H4 (cell line): ENCODE data around the gene RBM7. TPM values are rescaled to one million over a fixed set of nuclear protein-coding genes. Genes with fewer than 3 reads are reported as not detected.

Source experiments
- DNase-seq: peaks from one replicate; pipeline ENCODE4 v3.0.0-alpha.2; 2015; ENCODE audit warnings: low spot score
- total RNA-seq: library from RNA; depleted of rRNA; stranded (reverse); fragments of >200 nt; shearing (Covaris generic); gene quantifications from 2 replicates; pipeline ENCODE4 v1.2.3, GENCODE V29; 2014; rRNA removed

The RBM7 gene
- total RNA-seq, 1 experiment from 2014 or later = 55.1 TPM

DNA sequence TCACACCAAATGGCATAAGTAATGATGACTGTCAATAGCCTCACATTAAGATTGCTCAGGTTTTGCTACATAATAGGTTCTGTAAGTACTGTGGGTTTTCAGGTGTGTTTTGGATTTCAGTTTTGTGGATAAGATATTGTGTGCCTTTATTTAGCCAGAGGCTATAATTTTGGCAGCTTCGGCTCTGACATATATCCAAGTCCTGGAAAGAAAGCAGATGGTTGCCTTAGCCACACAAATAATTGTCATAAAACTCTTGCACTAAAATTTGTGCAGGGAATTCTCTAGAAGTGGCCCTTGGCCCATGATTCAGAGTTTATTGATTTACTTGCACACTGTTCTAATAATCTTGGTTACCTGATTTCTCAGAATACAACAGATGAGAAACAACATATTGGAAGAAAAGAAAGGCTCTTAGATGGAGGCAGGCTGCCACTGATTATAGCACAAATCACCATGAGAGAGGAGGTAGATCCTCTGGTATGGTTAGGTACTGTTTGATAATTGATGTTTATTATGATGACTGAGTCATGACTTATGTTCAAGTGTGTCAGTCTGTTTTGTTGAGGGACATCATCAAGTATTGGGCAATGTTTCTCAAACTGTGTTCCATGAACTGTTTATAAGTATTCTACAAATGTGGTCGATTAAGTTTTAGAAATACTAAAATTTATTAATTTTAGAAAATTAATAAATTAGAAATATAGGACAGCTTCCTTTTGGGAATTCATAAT, 48.5 kb downstream of the RBM7 start:
- DNase-seq = no peak

DNA sequence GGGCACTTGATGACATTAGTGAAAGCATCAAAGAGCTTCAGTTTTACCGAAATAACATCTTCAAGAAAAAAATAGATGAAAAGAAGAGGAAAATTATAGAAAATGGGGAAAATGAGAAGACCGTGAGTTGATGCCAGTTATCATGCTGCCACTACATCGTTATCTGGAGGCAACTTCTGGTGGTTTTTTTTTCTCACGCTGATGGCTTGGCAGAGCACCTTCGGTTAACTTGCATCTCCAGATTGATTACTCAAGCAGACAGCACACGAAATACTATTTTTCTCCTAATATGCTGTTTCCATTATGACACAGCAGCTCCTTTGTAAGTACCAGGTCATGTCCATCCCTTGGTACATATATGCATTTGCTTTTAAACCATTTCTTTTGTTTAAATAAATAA, 49.4 kb downstream of the RBM7 start:
- no peak for DNase-seq

- DNase-seq = no peak
Measured at GRCh38 chr11:114452399-114452798, 51.9 kb downstream of the RBM7 start.

Other genes with a start within 250 kb of the RBM7 start
- gene NNMT, start 104.3 kb upstream of the RBM7 start, total RNA-seq = 895 and 907 TPM in 2 replicates
- 5.8 and 7.9 TPM in 2 replicates for gene C11orf71, start 155 bp upstream of the RBM7 start, total RNA-seq
- gene REXO2, start 38.8 kb downstream of the RBM7 start, total RNA-seq = 166 and 175 TPM in 2 replicates
- not detected in 2 replicates for gene NXPE1, start 159.2 kb downstream of the RBM7 start, total RNA-seq
- not detected in 2 replicates for gene NXPE4, start 195.1 kb downstream of the RBM7 start, total RNA-seq